ENCODE results near the gene OTOP3.

DNA sequence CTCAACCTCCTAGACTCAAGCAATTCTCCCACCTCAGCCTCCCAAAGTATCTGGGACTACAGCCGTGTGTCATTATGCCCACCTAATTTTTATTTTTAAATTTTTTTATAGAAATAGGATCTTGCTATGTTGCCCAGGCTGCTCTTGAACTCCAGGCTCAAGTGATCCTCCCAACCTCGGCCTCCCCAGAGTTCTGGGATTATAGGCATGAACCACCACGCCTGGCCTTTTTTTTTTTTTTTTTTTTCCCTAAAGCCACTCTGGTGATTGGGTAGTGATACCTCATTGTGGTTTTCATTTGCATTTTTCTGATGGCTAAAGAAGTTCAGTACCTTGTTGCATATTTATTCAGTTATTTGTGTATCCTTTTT is 50.5 kb downstream of the OTOP3 start:
- TF ChIP-seq ZBTB7A (IDR thresholded peaks at IDR 0.05; ENCODE audit: low read depth) (no peak), CEBPB (IDR thresholded peaks at IDR 0.05) (no peak), FOXM1 (IDR thresholded peaks at IDR 0.05; ENCODE audit: borderline replicate concordance, low read depth) (no peak), TCF12 (IDR thresholded peaks at IDR 0.05; ENCODE audit: low read depth) (no peak), CREB1 (IDR thresholded peaks at IDR 0.05; ENCODE audit: low read depth) (no peak)
- TF ChIP-seq, protein P1, sequence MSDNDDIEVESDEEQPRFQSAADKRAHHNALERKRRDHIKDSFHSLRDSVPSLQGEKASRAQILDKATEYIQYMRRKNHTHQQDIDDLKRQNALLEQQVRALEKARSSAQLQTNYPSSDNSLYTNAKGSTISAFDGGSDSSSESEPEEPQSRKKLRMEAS (IDR thresholded peaks at IDR 0.05) = no peak
- TF ChIP-seq, protein P2, sequence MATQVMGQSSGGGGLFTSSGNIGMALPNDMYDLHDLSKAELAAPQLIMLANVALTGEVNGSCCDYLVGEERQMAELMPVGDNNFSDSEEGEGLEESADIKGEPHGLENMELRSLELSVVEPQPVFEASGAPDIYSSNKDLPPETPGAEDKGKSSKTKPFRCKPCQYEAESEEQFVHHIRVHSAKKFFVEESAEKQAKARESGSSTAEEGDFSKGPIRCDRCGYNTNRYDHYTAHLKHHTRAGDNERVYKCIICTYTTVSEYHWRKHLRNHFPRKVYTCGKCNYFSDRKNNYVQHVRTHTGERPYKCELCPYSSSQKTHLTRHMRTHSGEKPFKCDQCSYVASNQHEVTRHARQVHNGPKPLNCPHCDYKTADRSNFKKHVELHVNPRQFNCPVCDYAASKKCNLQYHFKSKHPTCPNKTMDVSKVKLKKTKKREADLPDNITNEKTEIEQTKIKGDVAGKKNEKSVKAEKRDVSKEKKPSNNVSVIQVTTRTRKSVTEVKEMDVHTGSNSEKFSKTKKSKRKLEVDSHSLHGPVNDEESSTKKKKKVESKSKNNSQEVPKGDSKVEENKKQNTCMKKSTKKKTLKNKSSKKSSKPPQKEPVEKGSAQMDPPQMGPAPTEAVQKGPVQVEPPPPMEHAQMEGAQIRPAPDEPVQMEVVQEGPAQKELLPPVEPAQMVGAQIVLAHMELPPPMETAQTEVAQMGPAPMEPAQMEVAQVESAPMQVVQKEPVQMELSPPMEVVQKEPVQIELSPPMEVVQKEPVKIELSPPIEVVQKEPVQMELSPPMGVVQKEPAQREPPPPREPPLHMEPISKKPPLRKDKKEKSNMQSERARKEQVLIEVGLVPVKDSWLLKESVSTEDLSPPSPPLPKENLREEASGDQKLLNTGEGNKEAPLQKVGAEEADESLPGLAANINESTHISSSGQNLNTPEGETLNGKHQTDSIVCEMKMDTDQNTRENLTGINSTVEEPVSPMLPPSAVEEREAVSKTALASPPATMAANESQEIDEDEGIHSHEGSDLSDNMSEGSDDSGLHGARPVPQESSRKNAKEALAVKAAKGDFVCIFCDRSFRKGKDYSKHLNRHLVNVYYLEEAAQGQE (IDR thresholded peaks at IDR 0.05; ENCODE audit: low read depth) = no peak

All from Ishikawa (cell line).